GM10847 (cell line): Measurements from ENCODE around the gene KIAA0319L.

Source experiments
- POLR2A ChIP-seq: IDR thresholded peaks from 2 replicates; pipeline ENCODE4 v1.6.1; 2011; ENCODE audit not compliant: insufficient read length; ENCODE audit errors: extremely low read depth

The KIAA0319L gene

DNA sequence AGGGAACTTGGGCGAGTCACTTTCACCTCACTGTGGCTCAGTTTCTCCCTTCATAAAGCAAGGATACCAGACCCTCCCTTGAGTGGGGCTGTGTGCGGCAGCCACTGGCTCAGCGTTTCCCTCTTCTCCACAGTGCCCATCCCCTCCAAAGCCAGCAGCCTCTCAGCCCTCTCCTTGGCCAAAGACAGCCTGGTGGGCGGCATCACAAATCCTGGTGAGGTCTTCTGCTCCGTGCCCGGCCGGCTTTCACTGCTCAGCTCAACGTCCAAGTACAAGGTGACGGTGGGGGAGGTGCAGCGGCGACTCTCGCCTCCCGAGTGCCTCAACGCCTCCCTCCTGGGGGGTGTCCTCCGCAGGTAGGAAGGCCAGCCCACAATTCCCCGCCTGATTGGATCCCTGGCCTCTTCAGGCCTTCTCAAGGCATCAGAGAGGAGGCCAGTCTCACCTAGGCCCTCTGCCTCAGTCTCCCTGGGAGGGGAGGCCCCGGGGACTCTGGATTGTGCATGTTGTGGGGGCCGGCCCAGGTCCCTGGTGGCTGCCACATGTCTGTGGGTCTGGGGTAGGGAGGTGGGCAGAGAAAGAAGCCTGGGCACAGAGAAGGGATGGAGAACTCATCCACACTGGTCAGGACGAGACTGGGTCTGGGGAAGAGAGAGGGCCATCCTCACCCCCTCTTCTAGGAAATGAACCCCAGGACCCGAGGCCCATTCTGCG lies 31.2 kb upstream of the KIAA0319L start:
- TF ChIP-seq POLR2A, result no peak

DNA sequence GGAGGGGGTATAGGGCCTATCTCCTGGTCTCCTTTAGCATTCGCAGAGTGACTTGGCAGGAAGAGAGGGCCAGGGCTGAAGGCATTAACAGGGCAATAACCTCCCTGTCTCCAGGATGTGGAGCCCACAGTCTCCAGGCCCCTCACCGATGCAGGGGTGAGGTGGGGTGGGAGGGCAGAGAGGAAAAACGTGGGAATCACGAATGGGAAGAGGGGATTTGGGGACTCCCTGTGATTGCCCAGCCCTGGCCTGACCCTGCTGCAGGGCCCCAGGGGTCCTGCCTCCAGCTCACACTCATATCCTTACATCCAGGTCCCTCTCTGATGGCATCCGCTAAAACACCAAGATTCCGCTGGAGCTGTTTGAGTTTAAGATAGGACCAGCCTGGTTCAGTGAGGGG lies 30.5 kb upstream of the KIAA0319L start:
- no peak for TF ChIP-seq POLR2A

- no peak for TF ChIP-seq POLR2A
Observed at GRCh38 chr1:35586808-35587207, 29.6 kb upstream of the KIAA0319L start.

DNA sequence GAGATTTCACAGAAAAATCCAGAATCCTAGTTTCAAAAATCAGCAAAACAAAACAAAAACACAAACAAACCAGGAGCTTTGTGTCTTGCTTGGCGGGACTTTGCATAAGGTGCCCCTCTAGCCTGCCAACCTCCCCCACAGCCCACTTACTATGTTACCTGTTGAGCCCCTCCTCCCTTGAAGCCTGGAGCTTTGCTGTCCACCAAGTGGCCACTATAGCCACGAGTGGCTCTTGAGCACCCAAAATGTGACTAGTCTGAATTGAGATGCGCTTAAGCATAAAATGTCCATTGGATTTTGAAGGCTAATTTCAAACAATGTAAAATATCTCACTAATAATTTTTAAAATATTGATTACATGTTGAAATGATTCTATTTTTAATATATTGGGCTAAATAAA lies 28.1 kb upstream of the KIAA0319L start:
- no peak for TF ChIP-seq POLR2A

DNA sequence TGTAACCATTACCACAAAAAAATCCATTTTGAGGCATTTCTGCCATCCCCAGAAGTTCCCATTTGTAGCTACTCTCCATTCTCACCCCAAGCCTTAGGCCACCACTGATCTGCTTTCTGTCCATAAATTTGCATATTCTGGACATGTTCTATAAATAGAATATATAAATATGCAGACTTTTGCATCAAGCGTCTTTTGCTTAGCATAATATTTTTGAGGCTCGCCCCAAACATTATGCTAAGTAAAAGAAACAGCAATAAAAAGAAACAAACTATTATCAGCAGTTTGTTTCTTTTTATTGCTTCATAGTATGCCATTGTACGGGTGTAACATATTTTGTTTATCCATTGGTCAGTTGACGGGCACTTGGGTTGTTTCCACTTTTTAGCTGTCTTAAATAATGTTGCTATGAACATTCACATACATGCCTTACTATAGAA lies 23.8 kb upstream of the KIAA0319L start:
- TF ChIP-seq POLR2A, result no peak

GRCh38 chr1:35577071-35577998 lies 20.1 kb upstream of the KIAA0319L start:
- peak; percentile 53 for TF ChIP-seq POLR2A

- TF ChIP-seq POLR2A, result no peak
Observed at GRCh38 chr1:35576061-35576765, 19.0 kb upstream of the KIAA0319L start.

- no peak for TF ChIP-seq POLR2A
Observed at GRCh38 chr1:35575416-35575958, 18.3 kb upstream of the KIAA0319L start.

DNA sequence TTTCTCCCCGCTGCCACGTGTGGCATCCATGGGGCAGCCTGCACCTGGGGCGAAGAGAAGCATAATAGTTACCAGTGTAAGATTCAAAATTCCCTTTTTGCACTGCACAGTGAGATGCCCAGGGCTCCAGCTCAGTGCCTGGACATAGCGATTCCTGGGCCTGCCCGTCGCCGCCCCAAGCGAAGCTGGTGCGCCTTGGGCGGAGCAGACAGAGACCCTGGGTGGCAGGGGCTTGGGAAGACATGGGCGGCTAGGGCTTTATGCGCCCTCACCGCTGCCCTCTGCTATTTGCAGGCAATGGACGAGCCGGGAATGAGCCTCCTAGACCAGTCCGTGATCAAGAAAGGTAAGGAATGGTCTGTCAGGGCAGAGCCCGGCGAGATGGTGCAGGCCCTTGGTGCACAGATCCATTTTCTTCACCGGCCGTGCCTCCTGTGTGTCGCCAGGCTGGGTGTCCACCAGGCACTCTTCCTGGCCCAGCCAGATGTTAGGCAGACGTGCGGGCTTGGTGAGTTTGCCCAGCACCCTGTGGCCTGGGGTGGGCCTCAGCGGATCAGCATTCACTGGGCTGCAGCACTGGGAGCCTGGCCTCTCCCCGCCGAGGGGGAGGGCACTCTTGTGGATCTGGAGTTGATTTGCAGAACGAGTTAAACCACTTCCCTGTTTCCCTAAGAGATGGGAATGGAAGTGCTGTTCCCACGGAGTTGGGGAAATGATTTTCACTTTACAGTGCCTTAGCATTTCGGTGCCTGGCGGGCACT lies 17.6 kb upstream of the KIAA0319L start:
- no peak for TF ChIP-seq POLR2A

GRCh38 chr1:35574125-35574654 lies 17.0 kb upstream of the KIAA0319L start:
- no peak for TF ChIP-seq POLR2A

DNA sequence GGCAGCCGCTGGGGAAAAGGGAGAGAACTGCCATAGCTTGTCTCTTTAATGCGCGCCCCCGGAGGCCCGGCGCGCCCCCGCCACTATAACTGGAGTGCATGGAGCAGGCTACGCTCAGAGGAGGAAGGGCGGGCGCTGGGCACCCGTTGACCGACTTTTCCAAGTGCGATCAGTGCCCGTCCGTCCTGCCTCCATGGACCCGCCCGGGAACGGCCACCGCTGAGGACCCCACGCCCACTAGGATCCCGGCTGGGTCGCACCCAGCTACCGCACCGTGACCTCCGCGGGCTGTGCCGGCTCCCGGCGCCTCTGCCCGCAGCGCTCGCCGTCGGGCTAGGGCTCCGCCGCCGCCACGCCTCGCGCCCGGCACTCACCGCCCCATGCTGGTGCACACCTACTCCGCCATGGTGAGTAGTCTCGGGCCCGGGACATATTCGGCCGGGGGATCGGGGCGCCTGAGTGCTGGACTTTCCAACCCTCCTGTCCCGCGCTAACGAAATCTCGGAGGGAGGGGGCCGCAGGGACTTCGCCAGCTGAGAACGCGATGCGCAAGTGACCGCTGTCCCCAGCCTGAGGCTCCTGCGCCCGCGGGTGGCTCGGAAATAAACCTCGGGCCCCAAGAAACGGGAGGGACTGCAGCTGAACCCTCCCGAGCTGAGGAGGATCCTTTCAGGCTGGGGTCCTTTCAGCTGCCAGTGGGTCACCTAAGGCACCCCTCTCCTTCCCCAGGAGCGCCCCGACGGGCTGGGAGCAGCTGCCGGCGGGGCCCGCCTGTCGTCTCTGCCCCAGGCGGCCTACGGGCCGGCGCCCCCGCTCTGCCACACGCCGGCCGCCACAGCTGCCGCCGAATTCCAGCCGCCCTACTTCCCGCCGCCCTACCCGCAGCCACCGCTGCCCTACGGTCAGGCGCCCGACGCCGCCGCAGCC lies 16.3 kb upstream of the KIAA0319L start, which contains the start of gene TFAP2E:
Gene TFAP2E, plus strand, starts transcription at position 117 of the 927 bp plus-strand sequence. Its CDS starts 264 bp downstream, at position 381.
- TF ChIP-seq POLR2A, result no peak

- no peak for TF ChIP-seq POLR2A
Observed at GRCh38 chr1:35572296-35572695, 15.1 kb upstream of the KIAA0319L start.

GRCh38 chr1:35571263-35571662 lies 14.1 kb upstream of the KIAA0319L start:
- TF ChIP-seq POLR2A, result no peak
